ENCODE measurements around the gene GLB1L3.
A peak's percentile ranks its signal among the peaks of the same experiment; 100 is the strongest.

The GLB1L3 gene

GRCh38 chr11:134275534-134276395 is at the start of gene GLB1L3:
Gene GLB1L3 (plus strand): TSS chr11:134276379. CDS start chr11:134276741, 362 bp downstream.
- H3K9me3 ChIP-seq (ENCODE audit: control insufficient read depth, insufficient read depth, low read length): no peaks in the 10 kb centered on the region
- H3K4me1 ChIP-seq (ENCODE audit: insufficient read depth, low read length): peaks cover 18% of the 10 kb centered on the region
- H3K9ac ChIP-seq (ENCODE audit: low read depth, low read length): peak within 1 kb of the TSS; percentile 89
- H3K36me3 ChIP-seq (ENCODE audit: insufficient read depth, low read length): no peaks in the 10 kb centered on the region

- Histone ChIP-seq H3K36me3 (ENCODE audit: insufficient read depth, low read length) (peaks cover 4% of the 10 kb centered on the region), H3K9ac (ENCODE audit: low read depth, low read length) (no peak overlapping the region), H3K4me1 (ENCODE audit: insufficient read depth, low read length) (0 out of 2 replicates have a peak, but pooled peaks cover 4% of the 10 kb centered on the region), H3K9me3 (ENCODE audit: control insufficient read depth, insufficient read depth, low read length) (no peaks in the 10 kb centered on the region)
These were observed 49.3 kb upstream of the GLB1L3 start for GRCh38 chr11:134226806-134227325.

GRCh38 chr11:134228625-134229024 is 47.6 kb upstream of the GLB1L3 start:
- H3K36me3 ChIP-seq (ENCODE audit: insufficient read depth, low read length): no peaks in the 10 kb centered on the region
- no peaks in the 10 kb centered on the region for H3K9me3 ChIP-seq (ENCODE audit: control insufficient read depth, insufficient read depth, low read length)
- H3K4me1 ChIP-seq (ENCODE audit: insufficient read depth, low read length): no peaks in the 10 kb centered on the region
- H3K9ac ChIP-seq (ENCODE audit: low read depth, low read length): no peak overlapping the region

- Histone ChIP-seq H3K9me3 (ENCODE audit: control insufficient read depth, insufficient read depth, low read length) (no peaks in the 10 kb centered on the region), H3K4me1 (ENCODE audit: insufficient read depth, low read length) (no peaks in the 10 kb centered on the region), H3K36me3 (ENCODE audit: insufficient read depth, low read length) (no peaks in the 10 kb centered on the region), H3K9ac (ENCODE audit: low read depth, low read length) (no peak overlapping the region)
These were observed 46.9 kb upstream of the GLB1L3 start for GRCh38 chr11:134229126-134229790.

- Histone ChIP-seq H3K9ac (ENCODE audit: low read depth, low read length) (no peak overlapping the region), H3K36me3 (ENCODE audit: insufficient read depth, low read length) (no peaks in the 10 kb centered on the region), H3K9me3 (ENCODE audit: control insufficient read depth, insufficient read depth, low read length) (no peaks in the 10 kb centered on the region), H3K4me1 (ENCODE audit: insufficient read depth, low read length) (no peaks in the 10 kb centered on the region)
These were observed 45.8 kb upstream of the GLB1L3 start for GRCh38 chr11:134230339-134230738.

- Histone ChIP-seq H3K9me3 (ENCODE audit: control insufficient read depth, insufficient read depth, low read length) (no peaks in the 10 kb centered on the region), H3K36me3 (ENCODE audit: insufficient read depth, low read length) (no peaks in the 10 kb centered on the region), H3K9ac (ENCODE audit: low read depth, low read length) (no peak overlapping the region), H3K4me1 (ENCODE audit: insufficient read depth, low read length) (no peaks in the 10 kb centered on the region)
These were observed 44.1 kb upstream of the GLB1L3 start for GRCh38 chr11:134231958-134232659.

GRCh38 chr11:134233729-134234179 is 42.4 kb upstream of the GLB1L3 start:
- Histone ChIP-seq H3K9me3 (ENCODE audit: control insufficient read depth, insufficient read depth, low read length) (no peaks in the 10 kb centered on the region), H3K9ac (ENCODE audit: low read depth, low read length) (no peak overlapping the region), H3K36me3 (ENCODE audit: insufficient read depth, low read length) (no peaks in the 10 kb centered on the region; the same call in 1 of the 2 replicates), H3K4me1 (ENCODE audit: insufficient read depth, low read length) (no peaks in the 10 kb centered on the region)

- H3K4me1 ChIP-seq (ENCODE audit: insufficient read depth, low read length): no peaks in the 10 kb centered on the region
- no peaks in the 10 kb centered on the region for H3K9me3 ChIP-seq (ENCODE audit: control insufficient read depth, insufficient read depth, low read length)
- H3K9ac ChIP-seq (ENCODE audit: low read depth, low read length): no peak overlapping the region
- no peaks in the 10 kb centered on the region; the same call in 1 of the 2 replicates for H3K36me3 ChIP-seq (ENCODE audit: insufficient read depth, low read length)
These were observed 40.8 kb upstream of the GLB1L3 start for GRCh38 chr11:134235399-134235798.

- no peak overlapping the region for H3K9ac ChIP-seq (ENCODE audit: low read depth, low read length)
- no peaks in the 10 kb centered on the region; the same call in 1 of the 2 replicates for H3K36me3 ChIP-seq (ENCODE audit: insufficient read depth, low read length)
- no peaks in the 10 kb centered on the region for H3K9me3 ChIP-seq (ENCODE audit: control insufficient read depth, insufficient read depth, low read length)
- H3K4me1 ChIP-seq (ENCODE audit: insufficient read depth, low read length): no peaks in the 10 kb centered on the region
These were observed 39.2 kb upstream of the GLB1L3 start for GRCh38 chr11:134236834-134237556.

- H3K9ac ChIP-seq (ENCODE audit: low read depth, low read length): no peak overlapping the region
- no peaks in the 10 kb centered on the region for H3K4me1 ChIP-seq (ENCODE audit: insufficient read depth, low read length)
- no peaks in the 10 kb centered on the region; the same call in 1 of the 2 replicates for H3K36me3 ChIP-seq (ENCODE audit: insufficient read depth, low read length)
- no peaks in the 10 kb centered on the region for H3K9me3 ChIP-seq (ENCODE audit: control insufficient read depth, insufficient read depth, low read length)
These were observed 38.6 kb upstream of the GLB1L3 start for GRCh38 chr11:134237557-134237922.

GRCh38 chr11:134238956-134239355 is 37.2 kb upstream of the GLB1L3 start:
- no peaks in the 10 kb centered on the region for H3K9me3 ChIP-seq (ENCODE audit: control insufficient read depth, insufficient read depth, low read length)
- H3K4me1 ChIP-seq (ENCODE audit: insufficient read depth, low read length): no peaks in the 10 kb centered on the region
- no peaks in the 10 kb centered on the region; the same call in 1 of the 2 replicates for H3K36me3 ChIP-seq (ENCODE audit: insufficient read depth, low read length)
- H3K9ac ChIP-seq (ENCODE audit: low read depth, low read length): no peak overlapping the region

- Histone ChIP-seq H3K36me3 (ENCODE audit: insufficient read depth, low read length) (no peaks in the 10 kb centered on the region; the same call in 1 of the 2 replicates), H3K9ac (ENCODE audit: low read depth, low read length) (no peak overlapping the region), H3K9me3 (ENCODE audit: control insufficient read depth, insufficient read depth, low read length) (no peaks in the 10 kb centered on the region), H3K4me1 (ENCODE audit: insufficient read depth, low read length) (no peaks in the 10 kb centered on the region)
These were observed 35.6 kb upstream of the GLB1L3 start for GRCh38 chr11:134240592-134240991.

GRCh38 chr11:134242376-134242775 is 33.8 kb upstream of the GLB1L3 start:
- Histone ChIP-seq H3K4me1 (ENCODE audit: insufficient read depth, low read length) (no peaks in the 10 kb centered on the region), H3K36me3 (ENCODE audit: insufficient read depth, low read length) (peaks cover under 1% of the 10 kb centered on the region; the same call in 1 of the 2 replicates), H3K9me3 (ENCODE audit: control insufficient read depth, insufficient read depth, low read length) (no peaks in the 10 kb centered on the region), H3K9ac (ENCODE audit: low read depth, low read length) (no peak overlapping the region)

Measured in ES-I3 (cell line).